HG03280 (cell line): Measurements from ENCODE around the gene PXYLP1.

ENCODE experiments used
- ATAC-seq: cut with Tn5 transposase; IDR thresholded peaks from one replicate; pipeline ENCODE4 v1.9.1; 2021; ENCODE audit warnings: mild to moderate bottlenecking, moderate library complexity; ENCODE audit not compliant: unreplicated experiment

The PXYLP1 gene

GRCh38 chr3:141248064-141248463 lies 16.4 kb downstream of the PXYLP1 start:
- no peak for ATAC-seq

DNA sequence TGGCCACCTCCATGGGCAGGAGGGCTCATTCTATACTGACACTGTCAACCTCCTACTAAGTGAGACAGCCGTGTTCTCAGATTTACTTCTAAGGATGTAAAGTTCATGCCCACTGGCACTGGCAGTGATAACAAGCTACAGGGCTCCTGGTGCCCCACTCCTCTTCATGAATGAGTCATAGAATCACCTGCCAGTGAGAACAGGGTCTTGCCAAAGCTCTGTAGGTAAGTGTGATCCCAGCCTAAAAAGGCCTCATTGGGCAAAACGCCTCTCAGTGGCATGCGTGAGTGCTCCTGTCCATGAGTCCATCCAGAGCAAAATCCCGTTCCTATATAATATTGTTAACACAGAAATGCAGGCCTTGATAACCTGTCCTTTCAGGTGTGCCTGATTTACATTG lies 17.4 kb downstream of the PXYLP1 start:
- ATAC-seq: no peak

DNA sequence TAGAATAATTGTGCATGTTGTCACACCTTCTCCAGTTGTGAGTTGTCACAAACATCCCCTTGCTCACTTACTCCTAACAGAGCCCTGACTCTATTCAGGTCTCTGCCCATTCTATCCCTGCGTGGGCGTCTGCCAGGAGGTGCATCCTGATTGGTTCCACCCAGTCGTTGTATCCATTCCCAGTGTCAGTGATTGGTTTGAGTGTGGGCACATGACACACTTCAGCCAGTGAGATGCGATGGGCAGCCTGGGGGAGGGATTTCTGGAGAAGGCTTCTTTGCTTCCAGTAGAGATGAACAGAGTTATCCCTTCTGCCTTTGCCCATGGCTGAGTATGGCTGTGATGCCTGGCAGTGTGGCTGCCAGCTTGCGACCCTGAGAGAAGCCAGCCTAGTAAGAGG lies 18.7 kb downstream of the PXYLP1 start:
- ATAC-seq: no peak

- ATAC-seq: no peak
These were observed 19.2 kb downstream of the PXYLP1 start for GRCh38 chr3:141250828-141251227.

GRCh38 chr3:141253326-141253725 lies 21.7 kb downstream of the PXYLP1 start:
- ATAC-seq: no peak

DNA sequence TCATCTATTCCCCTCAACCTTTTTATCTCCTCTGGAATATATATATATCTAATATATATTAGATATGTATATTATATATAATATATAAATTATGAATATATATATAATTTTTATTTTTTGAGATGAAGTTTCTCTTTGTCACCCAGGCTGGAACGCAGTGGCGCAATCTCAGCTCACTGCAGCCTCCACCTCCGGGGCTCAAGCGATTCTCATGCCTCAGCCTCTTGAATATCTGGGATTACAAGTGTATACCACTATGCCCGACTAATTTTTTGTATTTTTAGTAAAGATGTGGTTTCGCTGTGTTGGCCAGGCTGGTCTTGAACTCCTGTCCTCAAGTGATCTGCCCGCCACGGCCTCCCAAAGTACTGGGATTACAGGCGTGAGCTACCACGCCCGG lies 22.2 kb downstream of the PXYLP1 start:
- ATAC-seq: no peak

DNA sequence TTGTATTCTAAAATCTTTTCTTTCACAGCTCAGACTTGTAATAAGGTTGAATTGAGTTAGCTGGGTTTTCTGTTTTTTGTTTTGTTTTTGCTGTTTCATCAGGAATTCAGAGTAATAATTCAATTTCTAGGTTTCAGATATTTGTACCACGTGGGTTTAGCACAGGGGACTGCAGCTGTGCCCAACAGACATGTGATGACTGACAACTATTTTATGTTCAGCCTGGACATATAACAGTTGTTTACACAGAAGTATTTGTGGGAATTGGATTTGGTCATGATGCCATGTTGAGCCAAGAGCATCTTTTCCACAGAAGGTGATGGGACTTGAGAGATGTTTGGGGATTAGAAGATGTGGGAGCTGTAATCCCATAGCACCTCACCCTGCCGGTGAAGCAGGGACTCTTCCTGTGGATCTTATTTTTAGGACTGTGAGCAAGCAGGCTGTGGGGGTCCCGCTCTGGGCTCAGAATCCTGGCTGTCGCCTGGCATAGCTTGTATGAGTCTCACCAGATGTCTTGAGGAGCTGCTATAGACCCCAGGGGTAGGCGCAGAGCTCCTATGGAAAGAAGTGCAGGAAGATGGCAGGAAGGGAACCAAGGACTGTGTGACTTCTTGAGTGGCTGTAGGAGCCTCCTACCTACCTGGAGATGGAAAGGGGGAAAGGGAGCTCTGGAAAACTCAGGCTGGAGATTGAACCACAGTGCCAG lies 23.7 kb downstream of the PXYLP1 start:
- no peak for ATAC-seq

DNA sequence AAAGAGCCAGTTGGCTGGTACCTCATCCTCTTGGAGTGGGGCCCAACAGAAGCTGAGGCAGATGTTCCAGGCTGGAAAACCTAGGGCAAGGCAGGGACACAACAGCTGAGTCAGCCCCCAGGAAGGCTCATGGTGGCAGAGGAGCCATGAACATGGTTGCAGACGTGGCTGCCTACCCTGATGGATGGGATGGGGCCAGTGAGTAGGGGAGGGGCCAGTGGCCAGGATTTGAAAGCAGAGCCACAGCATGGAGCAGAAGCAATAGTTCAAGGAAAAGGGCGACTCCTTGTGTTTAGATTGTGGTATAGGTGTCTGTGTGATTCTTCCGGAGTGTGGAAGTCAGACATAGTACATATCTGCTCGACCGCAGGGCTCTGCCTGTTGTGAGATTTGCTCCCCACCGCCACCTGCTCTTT lies 24.2 kb downstream of the PXYLP1 start:
- no peak for ATAC-seq

- no peak for ATAC-seq
These were observed 25.2 kb downstream of the PXYLP1 start for GRCh38 chr3:141256820-141257219.

- no peak for ATAC-seq
These were observed 26.3 kb downstream of the PXYLP1 start for GRCh38 chr3:141257961-141258360.

GRCh38 chr3:141258973-141259372 lies 27.3 kb downstream of the PXYLP1 start:
- no peak for ATAC-seq

- ATAC-seq: no peak
These were observed 28.4 kb downstream of the PXYLP1 start for GRCh38 chr3:141259821-141260629.

GRCh38 chr3:141260630-141260927 lies 29.0 kb downstream of the PXYLP1 start:
- no peak for ATAC-seq

GRCh38 chr3:141261472-141262307 lies 30.1 kb downstream of the PXYLP1 start:
- no peak for ATAC-seq

GRCh38 chr3:141262308-141262705 lies 30.7 kb downstream of the PXYLP1 start:
- ATAC-seq: no peak

DNA sequence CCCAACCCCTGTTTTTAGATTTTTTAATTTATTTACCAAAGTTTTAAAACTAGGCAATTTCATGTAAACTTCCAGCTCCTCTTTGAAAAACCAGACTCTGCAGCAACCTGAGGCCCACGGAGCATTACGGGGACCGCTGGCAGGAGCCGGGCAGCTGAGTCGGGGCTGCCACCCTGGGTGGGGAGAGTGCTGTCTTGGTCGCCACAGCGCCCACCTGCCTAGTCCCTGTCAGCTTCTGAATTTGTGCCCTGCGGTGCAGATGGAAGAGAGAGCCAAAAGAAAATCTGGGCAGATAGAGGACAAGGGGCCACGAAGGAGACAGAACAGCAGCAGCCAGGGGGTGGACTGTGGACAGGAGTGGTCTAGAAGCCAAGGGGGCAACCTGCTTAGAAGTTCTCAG lies 34.6 kb downstream of the PXYLP1 start:
- no peak for ATAC-seq

- ATAC-seq: no peak
These were observed 35.4 kb downstream of the PXYLP1 start for GRCh38 chr3:141266797-141267555.

DNA sequence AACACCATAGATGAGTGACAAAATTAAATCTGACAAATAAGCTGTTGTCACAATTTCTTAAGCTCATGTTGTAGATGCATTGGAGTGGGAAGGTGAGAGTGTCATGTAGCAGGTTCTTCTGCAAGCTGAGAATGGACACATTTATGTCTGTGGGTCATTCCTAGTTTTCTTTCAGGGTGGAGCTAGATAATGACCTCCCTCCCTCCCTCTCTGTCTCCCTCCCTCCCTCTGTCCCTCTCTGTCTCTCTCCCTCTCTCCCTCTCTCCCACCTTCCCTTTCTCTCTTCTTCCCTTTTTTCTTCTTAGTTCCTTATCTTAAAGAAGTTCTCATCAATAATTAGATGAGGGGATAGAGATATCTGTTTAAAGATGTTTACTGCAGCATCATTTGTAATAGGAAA lies 36.0 kb downstream of the PXYLP1 start:
- ATAC-seq: no peak

DNA sequence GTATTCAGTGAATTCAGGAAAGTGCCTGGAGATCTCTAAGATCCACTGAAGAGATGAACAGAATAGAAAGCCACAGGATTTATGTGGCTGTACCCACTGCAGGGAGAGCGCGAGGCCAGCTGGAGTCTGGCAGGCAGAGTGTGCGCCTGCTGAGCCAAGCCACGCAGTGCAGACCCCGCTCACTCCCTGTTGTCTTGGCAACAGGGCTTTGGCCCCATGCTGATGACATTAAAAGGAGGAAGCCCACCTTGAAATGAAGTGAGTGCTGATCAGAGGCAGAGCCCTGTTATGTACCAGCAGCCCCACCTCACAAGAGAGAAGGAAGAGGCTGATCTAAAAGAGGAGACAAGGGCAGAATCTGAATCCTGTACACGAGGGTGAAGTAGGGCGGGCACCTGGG lies 36.7 kb downstream of the PXYLP1 start:
- ATAC-seq: no peak

DNA sequence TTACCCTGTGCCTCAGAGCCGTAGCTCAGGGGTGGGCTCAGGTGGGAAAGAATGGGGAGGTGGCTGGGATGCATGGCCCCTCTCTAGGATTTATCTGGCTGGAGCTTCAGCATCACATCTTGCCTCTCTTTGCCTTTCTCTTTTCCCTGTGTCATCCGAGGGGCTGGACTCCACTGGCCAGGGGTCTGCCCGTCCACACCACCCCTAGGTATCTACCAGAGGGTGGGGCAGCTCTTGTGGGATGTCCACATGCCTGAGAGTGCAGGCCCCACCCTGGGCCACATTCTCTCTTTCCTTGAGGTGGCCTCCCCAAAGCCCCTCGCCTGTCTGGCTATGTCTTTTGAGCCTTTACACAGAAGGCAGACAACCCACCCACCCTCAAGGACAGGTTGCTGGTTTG lies 37.2 kb downstream of the PXYLP1 start:
- no peak for ATAC-seq

DNA sequence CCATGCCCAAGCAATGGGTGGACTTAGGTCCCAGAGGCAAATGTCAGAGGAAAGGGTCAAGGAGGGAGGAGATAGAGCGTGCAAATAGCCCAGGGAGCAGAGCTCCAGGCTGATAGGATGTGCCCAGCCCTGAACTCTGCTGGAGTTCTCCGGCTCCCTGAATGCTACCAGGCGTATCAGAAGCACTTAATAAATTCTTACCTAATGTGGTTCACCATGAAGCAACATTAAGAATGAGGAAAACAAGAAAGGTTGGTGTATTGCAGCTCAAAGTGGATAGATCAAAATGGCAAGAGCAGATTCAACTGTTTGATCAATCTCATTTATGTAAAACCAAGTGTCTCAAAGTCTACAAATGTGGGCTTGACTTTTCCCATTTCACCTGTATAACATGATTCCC lies 38.3 kb downstream of the PXYLP1 start:
- no peak for ATAC-seq
